Measurements from ENCODE around the gene MUC3A.
"Not testable (repeated sequence)": the region's sequence is repeated elsewhere in the genome, so short reads cannot be mapped to it uniquely, and the experiment has no call there.

The MUC3A gene

GRCh38 chr7:100914208-100914878 is 35.0 kb upstream of the MUC3A start:
- TF ChIP-seq CTCF (IDR thresholded peaks at IDR 0.05; ENCODE audit: low read depth, low read length, missing control alignments): no peak
- DNase-seq (ENCODE audit: low read depth): no peak
- no peak overlapping the region for H3K4me3 ChIP-seq (ENCODE audit: low read depth, low read length)

GRCh38 chr7:100914879-100915447 is 34.4 kb upstream of the MUC3A start:
- H3K4me3 ChIP-seq (ENCODE audit: low read depth, low read length): no peak overlapping the region
- no peak for TF ChIP-seq CTCF (IDR thresholded peaks at IDR 0.05; ENCODE audit: low read depth, low read length, missing control alignments)
- no peak for DNase-seq (ENCODE audit: low read depth)

- DNase-seq (ENCODE audit: low read depth); H3K4me3 ChIP-seq (ENCODE audit: low read depth, low read length): not testable (repeated sequence)
Observed at GRCh38 chr7:100919335-100919734, 30.0 kb upstream of the MUC3A start.

- H3K4me3 ChIP-seq (ENCODE audit: low read depth, low read length); DNase-seq (ENCODE audit: low read depth): not testable (repeated sequence)
Observed at GRCh38 chr7:100919779-100920437, 29.4 kb upstream of the MUC3A start.

GRCh38 chr7:100921039-100921438 is 28.3 kb upstream of the MUC3A start:
- H3K4me3 ChIP-seq (ENCODE audit: low read depth, low read length): no peak overlapping the region
- no peak for DNase-seq (ENCODE audit: low read depth)
- no peak for TF ChIP-seq CTCF (IDR thresholded peaks at IDR 0.05; ENCODE audit: low read depth, low read length, missing control alignments)

GRCh38 chr7:100923616-100924015 is 25.7 kb upstream of the MUC3A start:
- DNase-seq (ENCODE audit: low read depth): not testable (repeated sequence)

GRCh38 chr7:100929808-100930174 is 19.5 kb upstream of the MUC3A start:
- no peak for TF ChIP-seq CTCF (IDR thresholded peaks at IDR 0.05; ENCODE audit: low read depth, low read length, missing control alignments)
- no peak for DNase-seq (ENCODE audit: low read depth)
- no peak overlapping the region for H3K4me3 ChIP-seq (ENCODE audit: low read depth, low read length)

More at GRCh38 chr7:100923616-100924015, 25.7 kb upstream of the MUC3A start:
- not testable (repeated sequence) for H3K4me3 ChIP-seq (ENCODE audit: low read depth, low read length)

- H3K4me3 ChIP-seq (ENCODE audit: low read depth, low read length): no peak overlapping the region
- TF ChIP-seq CTCF (IDR thresholded peaks at IDR 0.05; ENCODE audit: low read depth, low read length, missing control alignments): no peak
- no peak for DNase-seq (ENCODE audit: low read depth)
Observed at GRCh38 chr7:100933734-100934133, 15.6 kb upstream of the MUC3A start.

GRCh38 chr7:100935381-100935780 is 14.0 kb upstream of the MUC3A start:
- not testable (repeated sequence) for H3K4me3 ChIP-seq (ENCODE audit: low read depth, low read length); DNase-seq (ENCODE audit: low read depth)

- not testable (repeated sequence) for H3K4me3 ChIP-seq (ENCODE audit: low read depth, low read length)
Observed at GRCh38 chr7:100936167-100936566, 13.2 kb upstream of the MUC3A start.

More at GRCh38 chr7:100936167-100936566, 13.2 kb upstream of the MUC3A start:
- DNase-seq (ENCODE audit: low read depth): not testable (repeated sequence)
